ENCODE measurements around the gene KEAP1. TPM values are rescaled to one million over a fixed set of nuclear protein-coding genes. Genes with fewer than 3 reads are reported as not detected.

Gene KEAP1
- total RNA-seq, 4 donors from 2014 or later: 66.2 to 86.9 (median 76.4) TPM

Small RNA genes within 50 kb of the gene (small RNA-seq; reads per million reads assigned to genes)
- 0 to 0.28 (median 0) reads per million in 4 donors for gene MIR1238
- 0 reads per million in 4 donors for gene RNU7-140P

Other genes starting within 250 kb of the KEAP1 start
- 10 to 100 TPM in 1 of 4 donors, 1 to 10 TPM in 3; 5.4 to 26.4 (median 7.7) TPM for gene ICAM1, start 232.2 kb downstream of the KEAP1 start, total RNA-seq
- gene ICAM4, start 216.4 kb downstream of the KEAP1 start, total RNA-seq: under 1 TPM in 2 of 4 donors, not detected in 2; 0.29 to 0.76 TPM
- 1 to 10 TPM in 2 of 4 donors, under 1 TPM in 1, not detected in 1; 0.12 to 1.6 (median 1.3) TPM for gene ICAM5, start 213.4 kb downstream of the KEAP1 start, total RNA-seq
- gene ZGLP1, start 193.5 kb downstream of the KEAP1 start, total RNA-seq: 1 to 10 TPM in 2 of 4 donors, under 1 TPM in 2; 0.79 to 1.5 (median 1.2) TPM
- 10 to 100 TPM in 2 of 4 donors, 1 to 10 TPM in 2; 8.0 to 20.7 (median 12.3) TPM for gene FDX2, start 187.3 kb downstream of the KEAP1 start, total RNA-seq
- 10 to 100 TPM; 13.8 to 26.8 (median 19.7) TPM for gene RAVER1, start 169.8 kb downstream of the KEAP1 start, total RNA-seq
- 10 to 100 TPM in 1 of 4 donors, 1 to 10 TPM in 3; 4.3 to 22.7 (median 8.0) TPM for gene ICAM3, start 163.7 kb downstream of the KEAP1 start, total RNA-seq
- 10 to 100 TPM; 41.8 to 74.2 (median 50.7) TPM for gene TYK2, start 122.8 kb downstream of the KEAP1 start, total RNA-seq
- 100 to 1,000 TPM; 128 to 171 (median 152) TPM for gene CDC37, start 99.8 kb downstream of the KEAP1 start, total RNA-seq
- gene PDE4A, start 82.8 kb downstream of the KEAP1 start, total RNA-seq: 1 to 10 TPM in 3 of 4 donors, under 1 TPM in 1; 0.87 to 7.1 (median 2.3) TPM
- gene S1PR5, start 14.1 kb upstream of the KEAP1 start, total RNA-seq: 10 to 100 TPM in 3 of 4 donors, 1 to 10 TPM in 1; 8.9 to 27.2 (median 16.3) TPM
- gene ATG4D, start 40.5 kb upstream of the KEAP1 start, total RNA-seq: 10 to 100 TPM; 46.5 to 59.3 (median 51.4) TPM
- gene KRI1, start 62.7 kb upstream of the KEAP1 start, total RNA-seq: 10 to 100 TPM; 18.2 to 30.3 (median 23.9) TPM
- 10 to 100 TPM in 1 of 4 donors, 1 to 10 TPM in 3; 5.1 to 14.4 (median 6.2) TPM for gene CDKN2D, start 65.6 kb upstream of the KEAP1 start, total RNA-seq
- 10 to 100 TPM; 24.8 to 67.0 (median 57.1) TPM for gene AP1M2, start 84.0 kb upstream of the KEAP1 start, total RNA-seq
- gene SLC44A2, start 122.2 kb upstream of the KEAP1 start, total RNA-seq: 10 to 100 TPM; 59.7 to 82.8 (median 69.8) TPM
- 100 to 1,000 TPM in 2 of 4 donors, 10 to 100 TPM in 2; 68.7 to 123 (median 98.3) TPM for gene ILF3, start 151.0 kb upstream of the KEAP1 start, total RNA-seq
- gene QTRT1, start 198.1 kb upstream of the KEAP1 start, total RNA-seq: 10 to 100 TPM; 25.3 to 50.9 (median 27.3) TPM
- gene DNM2, start 214.7 kb upstream of the KEAP1 start, total RNA-seq: 100 to 1,000 TPM in 2 of 4 donors, 10 to 100 TPM in 2; 79.9 to 138 (median 102) TPM

Data from esophagus squamous epithelium (tissue), 4 donors.